ENCODE measurements around the gene HHIP. TPM values are rescaled to one million over a fixed set of nuclear protein-coding genes. Genes with fewer than 3 reads are reported as not detected.

Gene HHIP
- total RNA-seq, 1 experiment from 2014 or later: not detected

DNA sequence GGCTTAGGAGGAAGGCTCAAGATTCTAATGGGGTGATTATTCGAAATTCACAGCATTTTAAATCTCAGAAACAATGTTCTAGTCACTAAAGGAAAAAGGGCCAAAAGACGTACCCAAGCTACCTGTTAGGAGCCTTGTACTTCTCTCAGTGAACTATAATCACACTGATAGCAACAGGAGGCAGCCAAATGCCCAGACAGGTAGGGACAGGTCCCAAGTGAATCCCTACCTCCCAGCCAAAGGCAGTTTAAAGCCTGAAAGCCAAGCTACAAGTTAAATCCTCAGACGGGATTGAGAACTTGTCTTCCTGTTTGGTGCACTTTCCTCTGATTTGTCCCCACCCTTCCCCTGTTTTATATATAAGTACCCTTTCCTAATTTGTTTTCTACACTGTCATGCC lies 24.3 kb upstream of the HHIP start:
- H4K20me1 ChIP-seq (ENCODE audit: insufficient read depth): no peaks in the 10 kb centered on the region
- ATAC-seq: no peak
- no peak overlapping the region for H3K4me2 ChIP-seq (ENCODE audit: low read length)
- RAD21 ChIA-PET (ENCODE audit: low non-redundant PET in 1 of 2, low total read pairs in 2 of 2, uncharacterized antibody in 2 of 2, unreplicated experiment in 2 of 2): no interaction called here
- no peaks in the 10 kb centered on the region for H3K4me1 ChIP-seq (ENCODE audit: control insufficient read depth in 1 of 2, insufficient read depth in 2 of 2, low read length in 2 of 2)
- BruUV-seq (replicated peaks): no TSS peak
- H2AFZ ChIP-seq (ENCODE audit: low read depth, low read length, poor library complexity, severe bottlenecking): no peak overlapping the region
- H3K4me3 ChIP-seq (replicated peaks in 1 of 2; ENCODE audit: low read depth in 1 of 2, low read length in 2 of 2): no peak overlapping the region
- H3K9me2 ChIP-seq (ENCODE audit: insufficient read depth): no peaks in the 10 kb centered on the region
- no peak overlapping the region for H3K9ac ChIP-seq (ENCODE audit: low read length)
- H3K9me3 ChIP-seq (ENCODE audit: control insufficient read depth in 1 of 2, insufficient read depth in 1 of 2, low read depth in 1 of 2, low read length in 2 of 2): no peaks in the 10 kb centered on the region
- CTCF ChIA-PET: no interaction called here
- no peak overlapping the region for H3K27ac ChIP-seq (ENCODE audit: low read depth, low read length)
- H3K36me3 ChIP-seq (ENCODE audit: control insufficient read depth in 1 of 2, insufficient read depth in 2 of 2, low read length in 2 of 2): no peaks in the 10 kb centered on the region
- H3K79me2 ChIP-seq (ENCODE audit: insufficient read depth, low read length): no peaks in the 10 kb centered on the region
- intact Hi-C loops (cut with micrococcal nuclease): no loop called here
- POLR2A ChIA-PET: no interaction called here
- no peak for DNase-seq (ENCODE audit: low read depth, low spot score)
- no peak for TF ChIP-seq ZNF274 (IDR thresholded peaks at IDR 0.05; ENCODE audit: low read depth, low read length)
- TF ChIP-seq, protein P1, sequence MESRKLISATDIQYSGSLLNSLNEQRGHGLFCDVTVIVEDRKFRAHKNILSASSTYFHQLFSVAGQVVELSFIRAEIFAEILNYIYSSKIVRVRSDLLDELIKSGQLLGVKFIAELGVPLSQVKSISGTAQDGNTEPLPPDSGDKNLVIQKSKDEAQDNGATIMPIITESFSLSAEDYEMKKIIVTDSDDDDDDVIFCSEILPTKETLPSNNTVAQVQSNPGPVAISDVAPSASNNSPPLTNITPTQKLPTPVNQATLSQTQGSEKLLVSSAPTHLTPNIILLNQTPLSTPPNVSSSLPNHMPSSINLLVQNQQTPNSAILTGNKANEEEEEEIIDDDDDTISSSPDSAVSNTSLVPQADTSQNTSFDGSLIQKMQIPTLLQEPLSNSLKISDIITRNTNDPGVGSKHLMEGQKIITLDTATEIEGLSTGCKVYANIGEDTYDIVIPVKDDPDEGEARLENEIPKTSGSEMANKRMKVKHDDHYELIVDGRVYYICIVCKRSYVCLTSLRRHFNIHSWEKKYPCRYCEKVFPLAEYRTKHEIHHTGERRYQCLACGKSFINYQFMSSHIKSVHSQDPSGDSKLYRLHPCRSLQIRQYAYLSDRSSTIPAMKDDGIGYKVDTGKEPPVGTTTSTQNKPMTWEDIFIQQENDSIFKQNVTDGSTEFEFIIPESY (IDR thresholded peaks at IDR 0.05; ENCODE audit: extremely low read depth, insufficient replicate concordance, low read length): no peak
- TF ChIP-seq YY1 (IDR thresholded peaks at IDR 0.05; ENCODE audit: extremely low read depth, insufficient replicate concordance, low read depth, low read length): no peak
- TF ChIP-seq SP1 (IDR thresholded peaks at IDR 0.05; ENCODE audit: low read depth): no peak
- TF ChIP-seq CBX3 (IDR thresholded peaks at IDR 0.05; ENCODE audit: low read depth): no peak
- TF ChIP-seq POLR2AphosphoS5 (IDR thresholded peaks at IDR 0.05; ENCODE audit: low read depth, low read length): no peak
- no peak for TF ChIP-seq SRF (IDR thresholded peaks at IDR 0.05; ENCODE audit: low read depth)
- TF ChIP-seq, protein P2, sequence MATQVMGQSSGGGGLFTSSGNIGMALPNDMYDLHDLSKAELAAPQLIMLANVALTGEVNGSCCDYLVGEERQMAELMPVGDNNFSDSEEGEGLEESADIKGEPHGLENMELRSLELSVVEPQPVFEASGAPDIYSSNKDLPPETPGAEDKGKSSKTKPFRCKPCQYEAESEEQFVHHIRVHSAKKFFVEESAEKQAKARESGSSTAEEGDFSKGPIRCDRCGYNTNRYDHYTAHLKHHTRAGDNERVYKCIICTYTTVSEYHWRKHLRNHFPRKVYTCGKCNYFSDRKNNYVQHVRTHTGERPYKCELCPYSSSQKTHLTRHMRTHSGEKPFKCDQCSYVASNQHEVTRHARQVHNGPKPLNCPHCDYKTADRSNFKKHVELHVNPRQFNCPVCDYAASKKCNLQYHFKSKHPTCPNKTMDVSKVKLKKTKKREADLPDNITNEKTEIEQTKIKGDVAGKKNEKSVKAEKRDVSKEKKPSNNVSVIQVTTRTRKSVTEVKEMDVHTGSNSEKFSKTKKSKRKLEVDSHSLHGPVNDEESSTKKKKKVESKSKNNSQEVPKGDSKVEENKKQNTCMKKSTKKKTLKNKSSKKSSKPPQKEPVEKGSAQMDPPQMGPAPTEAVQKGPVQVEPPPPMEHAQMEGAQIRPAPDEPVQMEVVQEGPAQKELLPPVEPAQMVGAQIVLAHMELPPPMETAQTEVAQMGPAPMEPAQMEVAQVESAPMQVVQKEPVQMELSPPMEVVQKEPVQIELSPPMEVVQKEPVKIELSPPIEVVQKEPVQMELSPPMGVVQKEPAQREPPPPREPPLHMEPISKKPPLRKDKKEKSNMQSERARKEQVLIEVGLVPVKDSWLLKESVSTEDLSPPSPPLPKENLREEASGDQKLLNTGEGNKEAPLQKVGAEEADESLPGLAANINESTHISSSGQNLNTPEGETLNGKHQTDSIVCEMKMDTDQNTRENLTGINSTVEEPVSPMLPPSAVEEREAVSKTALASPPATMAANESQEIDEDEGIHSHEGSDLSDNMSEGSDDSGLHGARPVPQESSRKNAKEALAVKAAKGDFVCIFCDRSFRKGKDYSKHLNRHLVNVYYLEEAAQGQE (IDR thresholded peaks at IDR 0.05; ENCODE audit: low read depth): no peak
- no peak for TF ChIP-seq JUND (IDR thresholded peaks at IDR 0.05)
- no peak for TF ChIP-seq EZH2phosphoT487 (IDR thresholded peaks at IDR 0.05; ENCODE audit: borderline replicate concordance)
- TF ChIP-seq, protein P3, sequence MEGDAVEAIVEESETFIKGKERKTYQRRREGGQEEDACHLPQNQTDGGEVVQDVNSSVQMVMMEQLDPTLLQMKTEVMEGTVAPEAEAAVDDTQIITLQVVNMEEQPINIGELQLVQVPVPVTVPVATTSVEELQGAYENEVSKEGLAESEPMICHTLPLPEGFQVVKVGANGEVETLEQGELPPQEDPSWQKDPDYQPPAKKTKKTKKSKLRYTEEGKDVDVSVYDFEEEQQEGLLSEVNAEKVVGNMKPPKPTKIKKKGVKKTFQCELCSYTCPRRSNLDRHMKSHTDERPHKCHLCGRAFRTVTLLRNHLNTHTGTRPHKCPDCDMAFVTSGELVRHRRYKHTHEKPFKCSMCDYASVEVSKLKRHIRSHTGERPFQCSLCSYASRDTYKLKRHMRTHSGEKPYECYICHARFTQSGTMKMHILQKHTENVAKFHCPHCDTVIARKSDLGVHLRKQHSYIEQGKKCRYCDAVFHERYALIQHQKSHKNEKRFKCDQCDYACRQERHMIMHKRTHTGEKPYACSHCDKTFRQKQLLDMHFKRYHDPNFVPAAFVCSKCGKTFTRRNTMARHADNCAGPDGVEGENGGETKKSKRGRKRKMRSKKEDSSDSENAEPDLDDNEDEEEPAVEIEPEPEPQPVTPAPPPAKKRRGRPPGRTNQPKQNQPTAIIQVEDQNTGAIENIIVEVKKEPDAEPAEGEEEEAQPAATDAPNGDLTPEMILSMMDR (IDR thresholded peaks at IDR 0.05 in 2 of 3, conservative IDR thresholded peaks at IDR 0.05 in 1 of 3; ENCODE audit: borderline replicate concordance in 1 of 3, insufficient read depth in 1 of 3, low read depth in 2 of 3, low read length in 2 of 3): no peak
- no peak for TF ChIP-seq RAD21 (IDR thresholded peaks at IDR 0.05; ENCODE audit: low read depth)
- TF ChIP-seq CEBPB (IDR thresholded peaks at IDR 0.05; ENCODE audit: low read depth): no peak
- H3K27me3 ChIP-seq (ENCODE audit: insufficient read depth, low read length): no peaks in the 10 kb centered on the region
